Ecto neural progenitor cell (in vitro differentiated cells): ENCODE measurements around the gene MFSD6L.

ENCODE experiments used
- DNase-seq: peaks from one replicate; pipeline ENCODE4 v3.0.0-alpha.2; 2018; ENCODE audit warnings: low spot score

The MFSD6L gene

GRCh38 chr17:8798846-8799569, at the start of gene MFSD6L:
Gene MFSD6L, minus strand, starts transcription at chr17:8799365. Its CDS starts 245 bp downstream, at chr17:8799120.
- DNase-seq, result peak; percentile 69

- DNase-seq, result no peak
Measured at GRCh38 chr17:8847891-8848290, 48.7 kb upstream of the MFSD6L start.

- no peak for DNase-seq
Measured at GRCh38 chr17:8846768-8847211, 47.6 kb upstream of the MFSD6L start.

GRCh38 chr17:8844229-8845218, 45.4 kb upstream of the MFSD6L start:
- no peak for DNase-seq

- no peak for DNase-seq
Measured at GRCh38 chr17:8843344-8843743, 44.2 kb upstream of the MFSD6L start.

GRCh38 chr17:8841844-8842243, 42.7 kb upstream of the MFSD6L start:
- DNase-seq, result no peak

GRCh38 chr17:8839410-8839935, 40.3 kb upstream of the MFSD6L start:
- DNase-seq, result peak; percentile 42

GRCh38 chr17:8838551-8839095, 39.5 kb upstream of the MFSD6L start:
- peak; percentile 43 for DNase-seq

GRCh38 chr17:8837563-8838075, 38.5 kb upstream of the MFSD6L start:
- peak; percentile 44 for DNase-seq

GRCh38 chr17:8836821-8837562, 37.8 kb upstream of the MFSD6L start:
- peak; percentile 47 for DNase-seq

GRCh38 chr17:8835631-8836364, 36.6 kb upstream of the MFSD6L start:
- DNase-seq, result peak; percentile 39

GRCh38 chr17:8835106-8835505, 35.9 kb upstream of the MFSD6L start:
- DNase-seq, result no peak

GRCh38 chr17:8832711-8833352, 33.7 kb upstream of the MFSD6L start:
- DNase-seq, result peak; percentile 87

GRCh38 chr17:8831234-8831849, 32.2 kb upstream of the MFSD6L start:
- DNase-seq, result no peak

GRCh38 chr17:8830141-8830540, 31.0 kb upstream of the MFSD6L start:
- no peak for DNase-seq

GRCh38 chr17:8829036-8829941, 30.1 kb upstream of the MFSD6L start:
- DNase-seq, result no peak

- DNase-seq, result peak; percentile 46
Measured at GRCh38 chr17:8828517-8828875, 29.3 kb upstream of the MFSD6L start.

- DNase-seq, result peak; percentile 36
Measured at GRCh38 chr17:8826808-8827435, 27.8 kb upstream of the MFSD6L start.
